Ureter (tissue), 1 donor: Measurements from ENCODE around the gene LARP1. TPM values are rescaled to one million over a fixed set of nuclear protein-coding genes. Genes with fewer than 3 reads are reported as not detected.
"Not testable (repeated sequence)": the region's sequence is repeated elsewhere in the genome, so short reads cannot be mapped to it uniquely, and the experiment has no call there.

Experiments used
- DNase-seq: peaks from one replicate; pipeline ENCODE4 v3.0.0-alpha.2; 2020; ENCODE audit warnings: low spot score
- total RNA-seq: library from RNA; stranded (reverse); gene quantifications from one replicate; pipeline ENCODE4 v1.2.4, GENCODE V29; 2023
- donor health status: DM: yes; HTN: yes; CAD: no.

The LARP1 gene
- total RNA-seq, 1 donor from 2014 or later = 300 TPM

- not testable (repeated sequence) for DNase-seq
These were observed 19.8 kb upstream of the LARP1 start for GRCh38 chr5:154735362-154735761.

- not testable (repeated sequence) for DNase-seq
These were observed 18.8 kb upstream of the LARP1 start for GRCh38 chr5:154736372-154736771.

GRCh38 chr5:154737667-154738320, 17.4 kb upstream of the LARP1 start:
- no peak for DNase-seq

- DNase-seq = peak; percentile 48
These were observed 14.7 kb upstream of the LARP1 start for GRCh38 chr5:154740483-154740882.

- DNase-seq = no peak
These were observed 14.2 kb upstream of the LARP1 start for GRCh38 chr5:154740957-154741356.

- no peak for DNase-seq
These were observed 13.8 kb upstream of the LARP1 start for GRCh38 chr5:154741415-154741814.

- no peak for DNase-seq
These were observed 11.4 kb upstream of the LARP1 start for GRCh38 chr5:154743812-154744211.

GRCh38 chr5:154745349-154745748, 9.8 kb upstream of the LARP1 start:
- DNase-seq = no peak

GRCh38 chr5:154749491-154749890, 5.7 kb upstream of the LARP1 start:
- DNase-seq = no peak

- DNase-seq = not testable (repeated sequence)
These were observed 4.5 kb upstream of the LARP1 start for GRCh38 chr5:154750641-154751040.

- DNase-seq = no peak
These were observed 3.3 kb upstream of the LARP1 start for GRCh38 chr5:154751854-154752253.

- DNase-seq = peak; percentile 71
These were observed 1.4 kb upstream of the LARP1 start for GRCh38 chr5:154753792-154754191.

- peak; percentile 100 for DNase-seq
These were observed 467 bp upstream of the LARP1 start for GRCh38 chr5:154754460-154755360.

- DNase-seq = peak; percentile 57
These were observed 1.1 kb downstream of the LARP1 start for GRCh38 chr5:154756009-154756867.

- DNase-seq = peak; percentile 66
These were observed 2.0 kb downstream of the LARP1 start for GRCh38 chr5:154756868-154757813.

- no peak for DNase-seq
These were observed 2.7 kb downstream of the LARP1 start for GRCh38 chr5:154757814-154758406.

GRCh38 chr5:154758493-154758892, 3.3 kb downstream of the LARP1 start:
- DNase-seq = no peak

GRCh38 chr5:154758977-154759376, 3.8 kb downstream of the LARP1 start:
- no peak for DNase-seq

- not testable (repeated sequence) for DNase-seq
These were observed 4.7 kb downstream of the LARP1 start for GRCh38 chr5:154759868-154760267.

- no peak for DNase-seq
These were observed 6.0 kb downstream of the LARP1 start for GRCh38 chr5:154761046-154761736.
